Large intestine (tissue), 3 donors: Measurements from ENCODE around the gene SYT11. TPM values are rescaled to one million over a fixed set of nuclear protein-coding genes. Genes with fewer than 3 reads are reported as not detected.

Experiments used
- DNase-seq, 2 donors: peaks; one replicate each; pipeline versions ENCODE4 v3.0.0 to v3.0.0-alpha.2; 2013
- H3K27ac ChIP-seq: one replicate; pipeline ENCODE4 v1.5.1; 2013; ENCODE audit warnings: low read length
- H3K27me3 ChIP-seq: 2 replicates; pipeline ENCODE4 v1.6.1; 2013; ENCODE audit warnings: low read length; ENCODE audit not compliant: control insufficient read depth, insufficient read depth
- H3K36me3 ChIP-seq: 2 replicates; pipeline ENCODE4 v1.6.1; 2013; ENCODE audit warnings: low read length; ENCODE audit not compliant: control insufficient read depth, insufficient read depth
- H3K4me1 ChIP-seq: one replicate; pipeline ENCODE4 v1.6.1; 2013; ENCODE audit warnings: low read length; ENCODE audit not compliant: control insufficient read depth, insufficient read depth
- H3K4me3 ChIP-seq: one replicate; pipeline ENCODE4 v1.5.1; 2013; ENCODE audit warnings: low read length
- H3K9me3 ChIP-seq: one replicate; pipeline ENCODE4 v1.6.1; 2013; ENCODE audit warnings: mild to moderate bottlenecking, low read depth, low read length, moderate library complexity; ENCODE audit not compliant: control insufficient read depth
- WGBS: methylation state at CpG from one replicate; pipeline ENCODE4 v1.1.5; 2013; ENCODE audit warnings: low lambda C conversion rate; ENCODE audit not compliant: insufficient coverage; 5-methylcytosine and 5-hydroxymethylcytosine counted together
- polyA plus RNA-seq: library from polyadenylated mRNA; unstranded; fragments of 120-200 nt; gene quantifications from one replicate; pipeline ENCODE4 v1.2.1, GENCODE V29; 2013

The SYT11 gene
- polyA plus RNA-seq, 1 donor = 19.0 TPM

DNA sequence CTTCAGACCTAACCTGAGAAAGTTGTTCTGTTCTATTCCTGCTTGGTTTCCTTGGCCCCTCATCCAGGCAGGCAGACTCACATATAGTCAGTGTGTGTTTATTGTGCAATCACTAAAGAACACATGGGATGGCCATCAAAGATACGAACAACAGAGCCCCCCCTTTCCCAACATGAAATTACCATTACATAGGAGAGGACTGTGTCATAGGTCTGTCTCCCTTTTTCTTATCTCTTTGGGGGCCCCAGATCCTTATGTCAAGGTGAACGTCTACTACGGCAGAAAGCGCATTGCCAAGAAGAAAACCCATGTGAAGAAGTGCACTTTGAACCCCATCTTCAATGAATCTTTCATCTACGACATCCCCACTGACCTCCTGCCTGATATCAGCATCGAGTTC is 21.6 kb downstream of the SYT11 start:
- Histone ChIP-seq H3K9me3 (no peaks in the 10 kb centered on the region), H3K4me3 (no peak overlapping the region), H3K4me1 (peaks cover 56% of the 10 kb centered on the region), H3K36me3 (no peaks in the 10 kb centered on the region), H3K27ac (peak overlapping the region; percentile 87), H3K27me3 (no peaks in the 10 kb centered on the region)
- DNase-seq = peak; percentile 92 to 97
- WGBS = no CpG with 5 or more reads among the region's 6 CpGs

DNA sequence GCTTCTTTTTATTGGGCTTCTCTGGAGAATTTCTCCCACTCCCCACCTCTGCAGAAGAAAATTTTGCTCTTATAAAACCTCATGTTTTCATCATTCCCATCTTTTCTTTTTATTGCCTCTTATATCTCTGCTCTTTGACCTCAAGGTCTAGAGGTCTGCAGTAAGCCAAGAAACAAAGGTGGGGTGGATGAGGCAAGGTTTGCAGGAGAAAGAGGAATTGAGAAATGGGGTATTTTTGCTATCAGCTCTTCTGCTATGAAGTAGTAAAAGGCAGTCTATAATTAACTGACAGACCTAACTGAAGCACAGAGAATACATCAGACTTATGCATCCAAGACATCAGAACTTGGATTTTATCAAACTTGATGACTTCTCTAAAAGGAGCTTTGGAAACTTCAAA is 22.9 kb downstream of the SYT11 start:
- Histone ChIP-seq H3K9me3 (no peaks in the 10 kb centered on the region), H3K4me3 (no peak overlapping the region), H3K4me1 (peaks cover 57% of the 10 kb centered on the region), H3K36me3 (no peaks in the 10 kb centered on the region), H3K27ac (peak overlapping the region; percentile 87), H3K27me3 (no peaks in the 10 kb centered on the region)
- peak; percentile 67 to 87 for DNase-seq

DNA sequence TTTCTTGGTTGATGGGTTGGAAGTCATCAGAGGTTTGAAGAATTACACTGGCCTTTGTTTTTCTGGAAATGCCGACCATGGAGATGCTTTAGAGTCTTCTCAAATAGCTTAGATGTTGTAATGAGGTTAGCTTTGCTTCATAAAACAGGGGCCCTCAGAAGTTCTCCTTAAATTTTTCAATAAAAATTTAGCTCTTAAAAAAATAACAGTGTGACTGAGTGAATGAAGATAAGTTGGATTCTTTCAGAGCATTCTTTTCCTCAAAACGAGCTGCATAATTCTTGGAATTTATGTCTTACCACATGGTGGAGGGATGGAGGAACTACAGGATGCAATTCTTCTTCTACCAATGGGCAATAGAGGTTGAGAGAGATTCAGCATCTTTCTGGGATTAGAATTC is 23.4 kb downstream of the SYT11 start:
- no peaks in the 10 kb centered on the region for H3K9me3 ChIP-seq
- no peak for DNase-seq
- H3K27me3 ChIP-seq = no peaks in the 10 kb centered on the region
- no CpG with 5 or more reads among the region's 2 CpGs for WGBS
- H3K4me1 ChIP-seq = peaks cover 57% of the 10 kb centered on the region
- H3K27ac ChIP-seq = peak overlapping the region; percentile 87
- no peak overlapping the region for H3K4me3 ChIP-seq
- H3K36me3 ChIP-seq = no peaks in the 10 kb centered on the region

DNA sequence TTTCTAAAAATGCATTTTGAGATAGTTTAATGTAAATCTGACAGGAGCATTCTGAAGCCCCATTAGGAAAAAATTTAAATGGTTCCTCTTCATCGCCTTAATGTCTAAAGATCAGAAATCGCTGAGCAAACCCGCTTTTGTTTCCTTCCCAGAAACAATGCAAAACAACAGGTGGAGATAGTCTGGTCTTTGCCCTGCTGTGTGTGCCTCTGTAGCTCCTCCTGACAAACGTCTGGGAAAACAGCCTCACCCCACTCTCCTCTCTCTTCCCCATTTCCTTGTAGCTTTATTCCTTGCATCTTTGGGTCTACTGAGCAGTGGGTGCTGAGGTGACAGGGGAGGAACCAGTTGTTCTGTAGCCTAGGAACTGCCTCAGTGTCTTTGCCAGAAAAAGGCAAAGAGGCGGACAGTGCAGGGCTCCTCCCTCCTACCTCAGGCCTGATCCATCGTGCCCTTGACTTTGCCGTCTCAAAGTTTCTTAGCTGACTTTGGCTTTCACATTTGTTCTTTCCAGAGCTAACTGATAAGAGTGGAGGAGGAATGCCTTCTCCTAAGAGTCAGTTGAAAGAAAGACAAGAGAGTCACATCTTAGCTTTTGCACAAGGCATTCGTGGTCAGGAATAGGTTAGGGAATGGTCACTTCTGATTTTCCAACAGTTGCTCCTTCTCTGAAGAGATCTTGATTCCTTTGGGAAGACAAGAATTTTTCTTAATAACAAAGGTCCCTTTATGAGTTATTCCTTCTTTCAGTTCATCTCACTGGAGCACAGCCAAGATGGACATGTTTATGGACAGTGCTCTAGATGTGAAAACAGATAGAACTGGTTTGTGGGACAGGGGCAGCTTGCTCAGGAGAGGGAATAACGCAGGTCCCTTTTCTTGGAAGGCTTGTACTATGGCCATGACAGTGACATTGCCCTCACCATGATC is 24.9 kb downstream of the SYT11 start:
- 40% methylated on average over 1 of the region's 9 CpGs for WGBS
- Histone ChIP-seq H3K27me3 (no peaks in the 10 kb centered on the region), H3K36me3 (no peaks in the 10 kb centered on the region), H3K27ac (peak overlapping the region; percentile 87), H3K4me1 (peaks cover 55% of the 10 kb centered on the region), H3K4me3 (no peak overlapping the region), H3K9me3 (no peaks in the 10 kb centered on the region)
- peak; percentile 62 to 83 for DNase-seq

DNA sequence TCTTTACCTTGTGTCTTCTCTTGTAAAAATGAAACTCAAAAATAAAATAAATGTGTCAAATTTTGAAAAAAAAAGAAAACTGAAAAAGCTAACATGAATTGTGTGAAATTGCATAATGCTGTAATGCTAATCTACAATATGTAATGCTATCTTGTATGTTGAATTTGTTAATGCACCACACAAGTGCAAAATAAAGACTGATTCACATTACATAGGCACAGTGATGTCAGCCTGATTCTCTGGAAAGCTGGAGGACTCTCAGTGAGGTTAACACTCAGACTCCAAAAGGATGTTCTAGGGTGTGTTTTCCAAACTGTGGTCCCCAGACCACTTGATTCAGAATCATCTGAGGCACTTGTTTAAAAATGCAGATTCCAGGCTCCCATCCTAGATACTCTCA is 25.6 kb downstream of the SYT11 start:
- no peaks in the 10 kb centered on the region for H3K27me3 ChIP-seq
- peak overlapping the region; percentile 87 for H3K27ac ChIP-seq
- DNase-seq = no peak
- no peaks in the 10 kb centered on the region for H3K36me3 ChIP-seq
- no peaks in the 10 kb centered on the region for H3K9me3 ChIP-seq
- peaks cover 49% of the 10 kb centered on the region for H3K4me1 ChIP-seq
- H3K4me3 ChIP-seq = no peak overlapping the region

DNA sequence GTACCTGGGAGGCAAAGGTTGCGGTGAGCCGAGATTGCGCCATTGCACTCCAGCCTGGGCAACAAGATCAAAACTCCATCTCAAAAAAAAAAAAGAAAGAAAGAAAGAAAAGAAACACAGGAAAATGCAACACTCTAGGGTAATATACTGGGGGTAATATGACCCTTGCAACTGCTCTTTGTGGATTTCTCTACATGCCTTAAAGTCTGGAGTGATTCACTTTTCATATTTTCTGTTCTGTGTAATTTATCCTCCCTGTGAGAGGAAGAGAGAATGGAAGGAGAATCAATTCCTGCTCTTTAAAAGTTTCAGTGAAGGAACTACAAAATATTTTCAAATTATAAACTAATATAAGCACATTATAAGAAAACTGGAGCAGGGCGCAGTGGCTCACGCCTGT is 29.1 kb downstream of the SYT11 start:
- H3K27me3 ChIP-seq = no peaks in the 10 kb centered on the region
- H3K4me1 ChIP-seq = peaks cover 22% of the 10 kb centered on the region
- no peak for DNase-seq
- no peak overlapping the region for H3K27ac ChIP-seq
- WGBS = no CpG with 5 or more reads among the region's 5 CpGs
- no peaks in the 10 kb centered on the region for H3K9me3 ChIP-seq
- no peaks in the 10 kb centered on the region for H3K36me3 ChIP-seq
- H3K4me3 ChIP-seq = no peak overlapping the region

DNA sequence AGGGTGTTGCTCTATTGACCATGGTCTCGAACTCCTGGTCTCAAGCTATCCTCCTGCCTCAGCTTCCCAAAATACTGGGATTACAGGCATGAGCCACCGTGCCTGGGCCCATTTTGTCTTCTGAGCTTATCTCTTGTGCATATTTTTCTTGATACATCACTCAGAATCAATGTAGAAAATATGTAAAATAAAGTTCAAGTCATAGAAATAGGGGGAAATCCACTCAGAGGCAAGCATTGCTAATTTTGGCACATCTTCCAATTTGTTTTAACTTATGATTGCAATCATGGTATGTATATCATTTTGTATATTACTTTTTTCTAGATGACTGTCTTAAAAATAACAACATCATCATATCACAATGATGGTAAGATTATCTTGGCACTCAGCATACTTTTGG is 30.2 kb downstream of the SYT11 start:
- Histone ChIP-seq H3K27ac (no peak overlapping the region), H3K36me3 (no peaks in the 10 kb centered on the region), H3K27me3 (no peaks in the 10 kb centered on the region), H3K4me1 (peaks cover 14% of the 10 kb centered on the region), H3K9me3 (no peaks in the 10 kb centered on the region), H3K4me3 (no peak overlapping the region)
- DNase-seq = no peak
- WGBS = 100% methylated on average over 1 of the region's 2 CpGs

DNA sequence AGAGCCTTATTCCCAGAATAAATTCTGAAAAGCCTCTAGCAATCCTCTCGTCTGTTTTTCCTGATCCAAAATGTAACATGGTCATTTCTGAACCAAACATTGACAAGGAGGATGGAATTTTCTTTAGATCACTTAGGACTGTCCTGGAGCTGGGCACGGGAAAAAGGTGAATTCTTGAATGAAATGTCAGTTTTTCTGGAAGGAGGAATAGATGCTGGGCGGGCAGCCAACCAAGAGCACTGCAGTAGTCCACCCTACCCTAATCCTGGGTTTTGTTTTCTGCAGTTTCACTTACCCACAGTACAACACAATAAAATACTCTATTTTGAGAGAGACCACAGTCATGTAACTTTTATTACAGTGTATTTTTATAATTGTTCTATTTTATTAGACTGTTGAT is 30.9 kb downstream of the SYT11 start:
- 0% methylated on average over 1 of the region's 3 CpGs for WGBS
- Histone ChIP-seq H3K9me3 (no peaks in the 10 kb centered on the region), H3K4me1 (peaks cover 8% of the 10 kb centered on the region), H3K4me3 (no peak overlapping the region), H3K36me3 (no peaks in the 10 kb centered on the region), H3K27ac (no peak overlapping the region), H3K27me3 (no peaks in the 10 kb centered on the region)
- DNase-seq = no peak

DNA sequence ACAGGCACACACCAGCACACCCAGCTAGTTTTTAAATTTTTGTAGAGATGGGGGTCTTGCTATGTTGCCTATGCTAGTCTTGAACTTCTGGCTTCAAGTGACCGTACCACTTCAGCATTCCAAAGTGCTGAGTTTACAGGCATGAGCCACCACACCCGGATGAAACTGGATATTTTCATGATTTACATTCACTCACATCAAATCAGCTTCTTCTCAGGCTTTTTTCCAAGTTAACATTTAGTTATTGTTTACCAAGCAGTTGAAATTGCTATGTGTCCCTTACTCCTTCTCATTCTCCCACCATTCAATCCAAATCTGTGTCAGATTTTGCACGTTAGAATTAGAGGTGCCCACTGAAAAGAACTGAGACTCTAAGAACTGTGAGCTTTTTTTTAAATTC is 33.4 kb downstream of the SYT11 start:
- Histone ChIP-seq H3K9me3 (no peaks in the 10 kb centered on the region), H3K27me3 (no peaks in the 10 kb centered on the region), H3K4me3 (no peak overlapping the region), H3K36me3 (peaks cover 10% of the 10 kb centered on the region), H3K27ac (peak overlapping the region; percentile 65), H3K4me1 (no peaks in the 10 kb centered on the region)
- 60% methylated on average over 1 of the region's 3 CpGs for WGBS
- DNase-seq = no peak

DNA sequence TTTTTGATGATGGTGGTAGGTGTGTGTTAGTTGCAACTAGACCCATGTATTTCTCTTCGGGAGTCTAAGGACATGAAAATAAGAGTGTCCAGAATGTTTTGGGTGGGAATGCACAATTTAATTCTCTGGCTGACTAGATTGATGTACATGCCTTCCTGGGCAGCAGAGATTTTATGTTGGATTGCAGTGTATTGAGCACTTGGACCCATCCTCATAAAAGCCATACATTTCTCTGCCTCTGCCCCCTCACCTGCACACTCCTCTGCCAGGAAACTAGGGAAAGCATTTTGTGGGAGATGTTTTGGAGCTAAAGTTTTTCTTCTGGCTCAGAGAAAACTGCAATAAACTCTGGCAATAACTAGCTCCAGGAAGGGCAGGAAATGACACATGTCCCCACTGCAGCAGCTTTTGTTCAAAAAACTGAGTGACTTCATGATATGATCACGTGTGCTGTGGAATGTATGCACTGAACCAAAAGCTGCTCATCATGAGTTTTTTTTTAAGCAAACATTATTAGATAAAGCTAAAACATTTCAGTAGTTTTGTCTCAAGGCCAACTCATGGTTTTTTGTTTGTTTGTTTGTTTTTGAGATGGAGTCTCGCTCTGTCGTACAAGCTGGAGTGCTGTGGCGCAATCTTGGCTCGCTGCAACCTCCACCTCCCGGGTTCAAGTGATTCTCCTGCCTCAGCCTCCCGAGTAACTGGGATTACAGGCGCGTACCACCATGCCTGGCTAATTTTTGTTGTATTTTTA is 34.2 kb downstream of the SYT11 start:
- H3K27ac ChIP-seq = peak overlapping the region; percentile 65
- H3K36me3 ChIP-seq = peaks cover 10% of the 10 kb centered on the region
- H3K27me3 ChIP-seq = no peaks in the 10 kb centered on the region
- H3K4me1 ChIP-seq = no peaks in the 10 kb centered on the region
- no CpG with 5 or more reads among the region's 10 CpGs for WGBS
- no peaks in the 10 kb centered on the region for H3K9me3 ChIP-seq
- no peak overlapping the region for H3K4me3 ChIP-seq
- peak; percentile 51 to 74 for DNase-seq
